ENCODE results near the gene GPRASP2. TPM values are rescaled to one million over a fixed set of nuclear protein-coding genes. Genes with fewer than 3 reads are reported as not detected.
"Not testable (repeated sequence)": the region's sequence is repeated elsewhere in the genome, so short reads cannot be mapped to it uniquely, and the experiment has no call there.

Gene GPRASP2
- total RNA-seq, 1 donor from 2014 or later: 0.16 TPM

GRCh38 chrX:102715967-102716366 is 3.7 kb downstream of the GPRASP2 start:
- Mint-ChIP-seq H3K4me3 (no peak overlapping the region), H3K27me3 (peaks cover 10% of the 10 kb centered on the region), H3K27ac (no peak overlapping the region), H3K9me3 (no peaks in the 10 kb centered on the region), H3K36me3 (ENCODE audit: low read depth) (no peaks in the 10 kb centered on the region), H3K4me1 (peaks cover 8% of the 10 kb centered on the region)
- intact Hi-C loops (cut with micrococcal nuclease): loop anchor here (10.0 kb wide), 1 partner anchor 111 kb away; no protein-coding TSS in a partner anchor
- no peak for DNase-seq

- Mint-ChIP-seq H3K4me3 (peak within 1 kb of the TSS; percentile 89), H3K36me3 (ENCODE audit: low read depth) (no peaks in the 10 kb centered on the region), H3K4me1 (peaks cover 8% of the 10 kb centered on the region), H3K9me3 (no peaks in the 10 kb centered on the region), H3K27ac (peak within 1 kb of the TSS; percentile 81), H3K27me3 (no peaks in the 10 kb centered on the region)
- intact Hi-C loops (cut with micrococcal nuclease): loop anchor here (5.0 kb wide), 1 partner anchor 68 kb away; the partner anchor contains the start of gene GPRASP1
- DNase-seq: peak; percentile 91
Measured at GRCh38 chrX:102720237-102721168, 8.3 kb downstream of the GPRASP2 start, which contains the start of gene GPRASP3. GPRASP3 (plus strand) TSS chrX:102720743; CDS start chrX:102748996, 28,253 bp downstream.

GRCh38 chrX:102721169-102721506 is 8.9 kb downstream of the GPRASP2 start:
- not testable (repeated sequence) for H3K27me3 Mint-ChIP-seq; H3K27ac Mint-ChIP-seq; H3K36me3 Mint-ChIP-seq (ENCODE audit: low read depth); H3K9me3 Mint-ChIP-seq; DNase-seq; H3K4me1 Mint-ChIP-seq
- H3K4me3 Mint-ChIP-seq: peak overlapping the region; percentile 89
- intact Hi-C loops (cut with micrococcal nuclease): loop anchor here (5.0 kb wide), 1 partner anchor 69 kb away; the partner anchor contains the start of gene GPRASP1

- no peaks in the 10 kb centered on the region for H3K9me3 Mint-ChIP-seq
- intact Hi-C loops (cut with micrococcal nuclease): loop anchor here (5.0 kb wide), 1 partner anchor 71 kb away; the partner anchor contains the start of gene GPRASP1
- H3K4me1 Mint-ChIP-seq: peaks cover 8% of the 10 kb centered on the region
- no peak overlapping the region for H3K4me3 Mint-ChIP-seq
- no peak for DNase-seq
- no peaks in the 10 kb centered on the region for H3K27me3 Mint-ChIP-seq
- H3K27ac Mint-ChIP-seq: no peak overlapping the region
- no peaks in the 10 kb centered on the region for H3K36me3 Mint-ChIP-seq (ENCODE audit: low read depth)
Measured at GRCh38 chrX:102723456-102723855, 11.2 kb downstream of the GPRASP2 start.

- H3K9me3 Mint-ChIP-seq: no peaks in the 10 kb centered on the region
- intact Hi-C loops (cut with micrococcal nuclease): no loop called here
- no peak overlapping the region for H3K4me3 Mint-ChIP-seq
Measured at GRCh38 chrX:102727761-102728160, 15.5 kb downstream of the GPRASP2 start.

GRCh38 chrX:102728646-102729045 is 16.4 kb downstream of the GPRASP2 start:
- Mint-ChIP-seq H3K27me3 (no peaks in the 10 kb centered on the region), H3K27ac (no peak overlapping the region)
- intact Hi-C loops (cut with micrococcal nuclease): no loop called here

More at GRCh38 chrX:102727761-102728160, 15.5 kb downstream of the GPRASP2 start:
- Mint-ChIP-seq H3K27me3 (no peaks in the 10 kb centered on the region), H3K4me1 (no peaks in the 10 kb centered on the region), H3K36me3 (ENCODE audit: low read depth) (no peaks in the 10 kb centered on the region), H3K27ac (no peak overlapping the region)
- no peak for DNase-seq

GRCh38 chrX:102739657-102740056 is 27.4 kb downstream of the GPRASP2 start:
- Mint-ChIP-seq H3K27ac (no peak overlapping the region), H3K4me1 (no peaks in the 10 kb centered on the region), H3K27me3 (no peaks in the 10 kb centered on the region), H3K9me3 (no peaks in the 10 kb centered on the region), H3K4me3 (no peak overlapping the region), H3K36me3 (ENCODE audit: low read depth) (no peaks in the 10 kb centered on the region)
- DNase-seq: no peak
- intact Hi-C loops (cut with micrococcal nuclease): no loop called here

More at GRCh38 chrX:102728646-102729045, 16.4 kb downstream of the GPRASP2 start:
- no peaks in the 10 kb centered on the region for H3K9me3 Mint-ChIP-seq
- no peaks in the 10 kb centered on the region for H3K36me3 Mint-ChIP-seq (ENCODE audit: low read depth)
- H3K4me3 Mint-ChIP-seq: no peak overlapping the region
- no peaks in the 10 kb centered on the region for H3K4me1 Mint-ChIP-seq
- DNase-seq: no peak

GRCh38 chrX:102744307-102744706 is 32.1 kb downstream of the GPRASP2 start:
- no peak for DNase-seq
- H3K4me3 Mint-ChIP-seq: no peak overlapping the region
- no peaks in the 10 kb centered on the region for H3K4me1 Mint-ChIP-seq
- no peaks in the 10 kb centered on the region for H3K27me3 Mint-ChIP-seq
- H3K36me3 Mint-ChIP-seq (ENCODE audit: low read depth): no peaks in the 10 kb centered on the region
- intact Hi-C loops (cut with micrococcal nuclease): no loop called here
- H3K27ac Mint-ChIP-seq: no peak overlapping the region
- no peaks in the 10 kb centered on the region for H3K9me3 Mint-ChIP-seq

- peak overlapping the region; percentile 82 for H3K4me3 Mint-ChIP-seq
- H3K36me3 Mint-ChIP-seq (ENCODE audit: low read depth): no peaks in the 10 kb centered on the region
Measured at GRCh38 chrX:102745513-102745856, 33.2 kb downstream of the GPRASP2 start.

GRCh38 chrX:102745857-102746584 is 33.8 kb downstream of the GPRASP2 start:
- peak overlapping the region; percentile 82 for H3K4me3 Mint-ChIP-seq
- H3K27ac Mint-ChIP-seq: no peak overlapping the region
- intact Hi-C loops (cut with micrococcal nuclease): no loop called here
- peak; percentile 64 for DNase-seq
- no peaks in the 10 kb centered on the region for H3K36me3 Mint-ChIP-seq (ENCODE audit: low read depth)
- no peaks in the 10 kb centered on the region for H3K9me3 Mint-ChIP-seq
- H3K4me1 Mint-ChIP-seq: no peaks in the 10 kb centered on the region
- no peaks in the 10 kb centered on the region for H3K27me3 Mint-ChIP-seq

More at GRCh38 chrX:102745513-102745856, 33.2 kb downstream of the GPRASP2 start:
- Mint-ChIP-seq H3K4me1 (no peaks in the 10 kb centered on the region), H3K27ac (no peak overlapping the region), H3K27me3 (no peaks in the 10 kb centered on the region), H3K9me3 (no peaks in the 10 kb centered on the region)
- intact Hi-C loops (cut with micrococcal nuclease): no loop called here
- no peak for DNase-seq

- Mint-ChIP-seq H3K27ac (no peak overlapping the region), H3K27me3 (no peaks in the 10 kb centered on the region), H3K4me3 (no peak overlapping the region), H3K36me3 (ENCODE audit: low read depth) (peaks cover 2% of the 10 kb centered on the region), H3K9me3 (no peaks in the 10 kb centered on the region), H3K4me1 (peaks cover 4% of the 10 kb centered on the region)
- no peak for DNase-seq
- intact Hi-C loops (cut with micrococcal nuclease): no loop called here
Measured at GRCh38 chrX:102765217-102765616, 53.0 kb downstream of the GPRASP2 start.

- H3K36me3 Mint-ChIP-seq (ENCODE audit: low read depth): peaks cover 2% of the 10 kb centered on the region
- H3K4me1 Mint-ChIP-seq: peaks cover 5% of the 10 kb centered on the region
- H3K4me3 Mint-ChIP-seq: no peak overlapping the region
- intact Hi-C loops (cut with micrococcal nuclease): no loop called here
- no peak for DNase-seq
- no peaks in the 10 kb centered on the region for H3K9me3 Mint-ChIP-seq
- no peaks in the 10 kb centered on the region for H3K27me3 Mint-ChIP-seq
- H3K27ac Mint-ChIP-seq: no peak overlapping the region
Measured at GRCh38 chrX:102765809-102766208, 53.6 kb downstream of the GPRASP2 start.

GRCh38 chrX:102767287-102767686 is 55.0 kb downstream of the GPRASP2 start:
- H3K4me3 Mint-ChIP-seq: no peak overlapping the region
- H3K27ac Mint-ChIP-seq: peak overlapping the region; percentile 34
- H3K27me3 Mint-ChIP-seq: no peaks in the 10 kb centered on the region
- H3K36me3 Mint-ChIP-seq (ENCODE audit: low read depth): peaks cover 2% of the 10 kb centered on the region
- peaks cover 8% of the 10 kb centered on the region for H3K4me1 Mint-ChIP-seq
- no peaks in the 10 kb centered on the region for H3K9me3 Mint-ChIP-seq
- intact Hi-C loops (cut with micrococcal nuclease): no loop called here
- no peak for DNase-seq

Measured in activated CD4-positive, alpha-beta T cell treated with anti-CD3 and anti-CD28 coated beads, Interleukin-2, amount 10 ng/mL, durations not matched to agents 24 days and 14 days (primary cell).